SK-N-SH (cell line): ENCODE measurements around the gene CREG1. TPM values are rescaled to one million over a fixed set of nuclear protein-coding genes. Genes with fewer than 3 reads are reported as not detected.

Experiments
- CTCF ChIA-PET: fragments of 300-600, 350-600 bp; formaldehyde crosslinking; extraction: SDS; loops from one replicate; lab custom pipeline; 2021; lab: Yijun Ruan, JAX
- POLR2A ChIA-PET: fragments of 350-600 bp; sonication (Branson Sonifier 250); formaldehyde crosslinking; extraction: SDS; loops from one replicate; lab custom pipeline; 2020; ENCODE audit warnings: antibody characterized with exemption, inconsistent platforms; lab: Yijun Ruan, JAX
- DNase-seq: peaks from one replicate; pipeline ENCODE4 v3.0.0; 2012
- H2AFZ ChIP-seq: fragments of 200-600 bp; sonication (generic); 2 replicates; pipeline ENCODE4 v1.8.1; 2016; ENCODE audit warnings: antibody characterized with exemption, mild to moderate bottlenecking, low read depth
- H3F3A ChIP-seq: fragments of 200-600 bp; sonication (generic); replicated peaks from 2 replicates; pipeline ENCODE3; 2016; ENCODE audit warnings: antibody characterized with exemption, mild to moderate bottlenecking; ENCODE audit not compliant: insufficient read depth
- H3K27ac ChIP-seq, 2 experiments: fragments of 200-500 bp in 1 of 2; fragments of 200-600 bp in 1 of 2; sonication (Bioruptor generic) in 1 of 2; sonication (generic), shearing (Covaris generic) in 1 of 2; 2 replicates each; pipeline versions ENCODE4 v1.5.1 to v1.6.1; 2014 to 2016; ENCODE audit warnings: low read depth in 2 of 2, inconsistent platforms in 1 of 2, low read length in 1 of 2, mild to moderate bottlenecking in 1 of 2, mixed read lengths in 1 of 2
- H3K27me3 ChIP-seq: fragments of 200-600 bp; sonication (generic), shearing (Covaris generic); 2 replicates; pipeline ENCODE4 v1.6.1; 2016; ENCODE audit warnings: mixed run types; ENCODE audit not compliant: insufficient read depth
- H3K36me3 ChIP-seq, 2 experiments: fragments of 200-500 bp in 1 of 2; fragments of 200-600 bp in 1 of 2; sonication (Bioruptor generic) in 1 of 2; sonication (generic) in 1 of 2; replicated peaks in 1 of 2; 2 replicates each; pipeline versions ENCODE3 to v1.5.1; 2014 to 2016; ENCODE audit warnings: low read length in 1 of 2, mild to moderate bottlenecking in 1 of 2; ENCODE audit not compliant: insufficient read depth in 2 of 2, control insufficient read depth in 1 of 2
- H3K4me1 ChIP-seq, 2 experiments: fragments of 200-500 bp in 1 of 2; fragments of 200-600 bp in 1 of 2; sonication (Bioruptor generic) in 1 of 2; sonication (generic), shearing (Covaris generic) in 1 of 2; 2 replicates each; pipeline versions ENCODE4 v1.5.1 to v1.6.1; 2014 to 2016; ENCODE audit warnings: low read depth in 1 of 2, low read length in 1 of 2, mixed run types in 1 of 2; ENCODE audit not compliant: insufficient read depth in 2 of 2, control insufficient read depth in 1 of 2
- H3K4me2 ChIP-seq: fragments of 200-600 bp; sonication (generic), shearing (Covaris generic); 2 replicates; pipeline ENCODE4 v1.6.1; 2017; ENCODE audit warnings: mixed run types
- H3K4me3 ChIP-seq, 2 experiments: fragments of 200-500 bp in 1 of 2; fragments of 200-600 bp in 1 of 2; sonication (Bioruptor generic) in 1 of 2; sonication (generic), shearing (Covaris generic) in 1 of 2; 2 replicates each; pipeline versions ENCODE4 v1.5.1 to v1.8.1; 2014 to 2016; ENCODE audit warnings: low read depth in 2 of 2, inconsistent platforms in 1 of 2, low read length in 1 of 2, mild to moderate bottlenecking in 1 of 2, mixed read lengths in 1 of 2, moderate library complexity in 1 of 2
- H3K79me2 ChIP-seq: fragments of 200-600 bp; sonication (generic); 2 replicates; pipeline ENCODE4 v1.8.1; 2017; ENCODE audit warnings: mild to moderate bottlenecking; ENCODE audit not compliant: insufficient read depth
- H3K9ac ChIP-seq: fragments of 200-600 bp; sonication (generic); 2 replicates; pipeline ENCODE4 v1.6.1; 2017; ENCODE audit warnings: mixed run types
- H3K9me2 ChIP-seq: fragments of 200-600 bp; sonication (generic); 2 replicates; pipeline ENCODE4 v1.6.1; 2017; ENCODE audit warnings: mixed run types
- H3K9me3 ChIP-seq: fragments of 200-600 bp; sonication (generic); 2 replicates; pipeline ENCODE4 v1.6.1; 2017; ENCODE audit warnings: mixed run types, mild to moderate bottlenecking, moderate library complexity
- H4K20me1 ChIP-seq: fragments of 200-600 bp; sonication (generic); 2 replicates; pipeline ENCODE4 v1.6.1; 2017; ENCODE audit warnings: mild to moderate bottlenecking, mixed run types; ENCODE audit not compliant: insufficient read depth
- EP300 ChIP-seq, 2 experiments: IDR thresholded peaks; 2 replicates each; pipeline versions ENCODE4 v1.4.0 to v1.6.1; 2012; ENCODE audit warnings: borderline replicate concordance in 1 of 2, low read depth in 1 of 2, low read length in 1 of 2
- FOXM1 ChIP-seq: IDR thresholded peaks from 2 replicates; pipeline ENCODE4 v1.4.0; 2012; ENCODE audit warnings: low read depth, mild to moderate bottlenecking
- GABPA ChIP-seq: IDR thresholded peaks from 2 replicates; pipeline ENCODE4 v1.4.0; 2012; ENCODE audit warnings: low read depth, mild to moderate bottlenecking
- GATA2 ChIP-seq: sonication (generic); formaldehyde crosslinking; IDR thresholded peaks from 2 replicates; pipeline ENCODE4 v1.5.0; 2020; ENCODE audit warnings: mild to moderate bottlenecking, missing genetic modification reagents
- JUND ChIP-seq: IDR thresholded peaks from 2 replicates; pipeline ENCODE4 v1.4.0; 2012
- MAX ChIP-seq: IDR thresholded peaks from 2 replicates; pipeline ENCODE4 v1.4.0; 2012; ENCODE audit warnings: low read depth
- MEF2A ChIP-seq: IDR thresholded peaks from 2 replicates; pipeline ENCODE4 v1.4.0; 2012; ENCODE audit warnings: low read depth, borderline replicate concordance
- NFIC ChIP-seq: IDR thresholded peaks from 2 replicates; pipeline ENCODE4 v1.4.0; 2012; ENCODE audit warnings: borderline replicate concordance
- POLR2AphosphoS5 ChIP-seq: IDR thresholded peaks from 2 replicates; pipeline ENCODE4 v1.6.1; 2012; ENCODE audit warnings: low read depth, low read length
- RCOR1 ChIP-seq: fragments of 150-350 bp; IDR thresholded peaks from 2 replicates; pipeline ENCODE4 v1.6.1; 2017; ENCODE audit warnings: antibody characterized with exemption, low read length
- REST ChIP-seq: IDR thresholded peaks from 2 replicates; pipeline ENCODE4 v1.6.1; 2012; ENCODE audit warnings: mild to moderate bottlenecking, low read depth, low read length, moderate library complexity
- RFX5 ChIP-seq: IDR thresholded peaks from 2 replicates; pipeline ENCODE4 v1.6.1; 2012; ENCODE audit warnings: mild to moderate bottlenecking, improper control_type of control experiment, low read length
- RXRA ChIP-seq: IDR thresholded peaks from 2 replicates; pipeline ENCODE4 v1.4.0; 2012; ENCODE audit warnings: low read depth, mild to moderate bottlenecking, borderline replicate concordance
- SMC3 ChIP-seq: IDR thresholded peaks from 2 replicates; pipeline ENCODE4 v1.6.1; 2012; ENCODE audit warnings: low read depth, low read length, improper control_type of control experiment
- TAF1 ChIP-seq: IDR thresholded peaks from 2 replicates; pipeline ENCODE4 v1.6.1; 2012; ENCODE audit warnings: low read depth, mild to moderate bottlenecking, low read length, moderate library complexity, borderline replicate concordance
- TCF12 ChIP-seq: IDR thresholded peaks from 2 replicates; pipeline ENCODE4 v1.4.0; 2012
- TEAD4 ChIP-seq: IDR thresholded peaks from 2 replicates; pipeline ENCODE4 v1.4.0; 2012; ENCODE audit warnings: mild to moderate bottlenecking, borderline replicate concordance; ENCODE audit not compliant: insufficient read depth
- YY1 ChIP-seq: IDR thresholded peaks from 2 replicates; pipeline ENCODE4 v1.4.0; 2012; ENCODE audit warnings: low read depth, mild to moderate bottlenecking
- WGBS: methylation state at CpG from one replicate; pipeline ENCODE4 v1.1.6; 2017; ENCODE audit warnings: low lambda C conversion rate; 5-methylcytosine and 5-hydroxymethylcytosine counted together
- polyA plus RNA-seq, 3 experiments: library from polyadenylated mRNA; depleted of rRNA; stranded (reverse); fragments of >200 nt; gene quantifications; 2 replicates each; pipeline ENCODE4 v1.2.3, GENCODE V29; 2012

CREG1 gene
- polyA plus RNA-seq, 1 of the 3 experiments (the other 2 are of a cell fraction) = 26.1 TPM

- no peak for DNase-seq
- Histone ChIP-seq H3K79me2 (no peaks in the 10 kb centered on the region), H4K20me1 (no peaks in the 10 kb centered on the region), H2AFZ (no peak overlapping the region), H3F3A (peaks cover 6% of the 10 kb centered on the region), H3K4me3 (no peak overlapping the region), H3K9ac (no peak overlapping the region), H3K27me3 (no peaks in the 10 kb centered on the region), H3K27ac (no peak overlapping the region), H3K9me3 (no peaks in the 10 kb centered on the region), H3K9me2 (no peaks in the 10 kb centered on the region), H3K36me3 (peaks cover 0 to 3% of the 10 kb centered on the region in 2 experiments), H3K4me1 (peaks cover 0 to 2% of the 10 kb centered on the region in 2 experiments; a peak in 1 of 4 replicates), H3K4me2 (no peak overlapping the region)
- TF ChIP-seq FOXM1 (no peak), GATA2 (no peak), MAX (no peak), YY1 (no peak), EP300 (IDR thresholded peaks at IDR 0.05; ENCODE audit: borderline replicate concordance in 1 of 2, low read depth in 1 of 2, low read length in 1 of 2) (no peak), TCF12 (no peak), SMC3 (no peak), GABPA (no peak)
- ChIA-PET POLR2A (no interaction called here), CTCF (interaction anchor here (0.6 to 6.8 kb wide), 36 partner anchors 8 to 631 kb away, joined by 3 to 84 read pairs (median 5); partner anchors contain the start of gene CREG1)
These were observed 12.6 kb downstream of the CREG1 start for GRCh38 chr1:167541003-167541402.

GRCh38 chr1:167538657-167539056 lies 14.9 kb downstream of the CREG1 start:
- 80% methylated on average over 5 of the region's 5 CpGs for WGBS
- Histone ChIP-seq H3K79me2 (no peaks in the 10 kb centered on the region), H2AFZ (no peak overlapping the region), H3K4me3 (no peak overlapping the region), H3K4me2 (no peak overlapping the region), H3K4me1 (peaks cover 0 to 2% of the 10 kb centered on the region in 2 experiments; a peak in 1 of 4 replicates), H3K9me3 (no peaks in the 10 kb centered on the region), H3F3A (peaks cover 6% of the 10 kb centered on the region), H3K36me3 (peaks cover 0 to 3% of the 10 kb centered on the region in 2 experiments), H3K9me2 (no peaks in the 10 kb centered on the region), H3K9ac (no peak overlapping the region), H4K20me1 (no peaks in the 10 kb centered on the region), H3K27me3 (no peaks in the 10 kb centered on the region; the same call in 1 of the 2 replicates), H3K27ac (no peak overlapping the region)
- no peak for DNase-seq
- ChIA-PET POLR2A (no interaction called here), CTCF (interaction anchor here (0.9 to 1.8 kb wide), 5 partner anchors 10 to 271 kb away, joined by 3 to 7 read pairs (median 3); no protein-coding TSS in a partner anchor)
- TF ChIP-seq REST (no peak), TEAD4 (no peak), POLR2AphosphoS5 (no peak), JUND (no peak), RCOR1 (no peak), MEF2A (no peak), NFIC (no peak), TAF1 (no peak), RFX5 (no peak), RXRA (no peak)
